ENCODE measurements around the gene MRM2. TPM values are rescaled to one million over a fixed set of nuclear protein-coding genes. Genes with fewer than 3 reads are reported as not detected.

Gene MRM2
- total RNA-seq, 2 experiments from 2014 or later, result 3.6 to 3.7 TPM

DNA sequence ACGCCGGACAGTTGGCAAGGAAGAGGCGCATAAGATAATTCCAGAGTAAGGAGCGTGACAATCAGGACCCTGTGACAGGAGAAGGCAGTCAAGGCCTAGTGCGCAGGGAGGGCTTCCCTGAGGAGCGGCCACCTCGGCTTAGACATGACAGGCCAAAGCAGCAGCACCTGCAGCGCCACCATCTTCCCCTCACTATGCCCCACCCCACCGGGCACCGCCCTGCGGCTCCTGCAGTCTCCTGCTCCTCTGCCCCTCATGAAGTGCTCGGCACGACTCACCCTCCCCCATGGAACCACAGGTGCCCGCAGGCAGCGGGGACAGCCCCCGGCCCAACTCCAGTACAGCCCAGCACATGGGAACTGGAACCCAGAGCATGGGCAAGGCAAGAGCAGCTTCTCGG, 21.1 kb downstream of the MRM2 start:
- H3K36me3 Mint-ChIP-seq (ENCODE audit: low read depth), result peaks cover 57% of the 10 kb centered on the region
- no peaks in the 10 kb centered on the region for H3K27me3 Mint-ChIP-seq
- POLR2A ChIA-PET, result no interaction called here
- no peak overlapping the region for H3K4me3 Mint-ChIP-seq
- DNase-seq (no peak), ATAC-seq (ENCODE audit: poor library complexity) (no peak)
- no peaks in the 10 kb centered on the region for H3K9me3 Mint-ChIP-seq
- CTCF ChIA-PET, result no interaction called here
- H3K9me3 ChIP-seq (ENCODE audit: control insufficient read depth in 1 of 2, insufficient read depth in 1 of 2, low read length in 2 of 2), result no peaks in the 10 kb centered on the region
- no peaks in the 10 kb centered on the region for H3K27me3 ChIP-seq (ENCODE audit: control insufficient read depth in 1 of 2, insufficient read depth in 2 of 2, low read length in 2 of 2)
- intact Hi-C loops (cut with DNase I, micrococcal nuclease), result no loop called here
- H3K4me1 ChIP-seq (ENCODE audit: insufficient read depth, low read length), result no peaks in the 10 kb centered on the region
- H3K36me3 ChIP-seq (ENCODE audit: insufficient read depth, low read length), result peaks cover 73% of the 10 kb centered on the region
- TF ChIP-seq, protein P1, sequence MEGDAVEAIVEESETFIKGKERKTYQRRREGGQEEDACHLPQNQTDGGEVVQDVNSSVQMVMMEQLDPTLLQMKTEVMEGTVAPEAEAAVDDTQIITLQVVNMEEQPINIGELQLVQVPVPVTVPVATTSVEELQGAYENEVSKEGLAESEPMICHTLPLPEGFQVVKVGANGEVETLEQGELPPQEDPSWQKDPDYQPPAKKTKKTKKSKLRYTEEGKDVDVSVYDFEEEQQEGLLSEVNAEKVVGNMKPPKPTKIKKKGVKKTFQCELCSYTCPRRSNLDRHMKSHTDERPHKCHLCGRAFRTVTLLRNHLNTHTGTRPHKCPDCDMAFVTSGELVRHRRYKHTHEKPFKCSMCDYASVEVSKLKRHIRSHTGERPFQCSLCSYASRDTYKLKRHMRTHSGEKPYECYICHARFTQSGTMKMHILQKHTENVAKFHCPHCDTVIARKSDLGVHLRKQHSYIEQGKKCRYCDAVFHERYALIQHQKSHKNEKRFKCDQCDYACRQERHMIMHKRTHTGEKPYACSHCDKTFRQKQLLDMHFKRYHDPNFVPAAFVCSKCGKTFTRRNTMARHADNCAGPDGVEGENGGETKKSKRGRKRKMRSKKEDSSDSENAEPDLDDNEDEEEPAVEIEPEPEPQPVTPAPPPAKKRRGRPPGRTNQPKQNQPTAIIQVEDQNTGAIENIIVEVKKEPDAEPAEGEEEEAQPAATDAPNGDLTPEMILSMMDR (IDR thresholded peaks at IDR 0.05), result no peak
- no peak overlapping the region for H3K4me3 ChIP-seq (ENCODE audit: low read length)
- no peaks in the 10 kb centered on the region for H3K4me1 Mint-ChIP-seq (ENCODE audit: low read depth)
- H3K27ac ChIP-seq (ENCODE audit: low read depth in 1 of 2, low read length in 2 of 2), result no peak overlapping the region
- no peak overlapping the region for H3K27ac Mint-ChIP-seq

DNA sequence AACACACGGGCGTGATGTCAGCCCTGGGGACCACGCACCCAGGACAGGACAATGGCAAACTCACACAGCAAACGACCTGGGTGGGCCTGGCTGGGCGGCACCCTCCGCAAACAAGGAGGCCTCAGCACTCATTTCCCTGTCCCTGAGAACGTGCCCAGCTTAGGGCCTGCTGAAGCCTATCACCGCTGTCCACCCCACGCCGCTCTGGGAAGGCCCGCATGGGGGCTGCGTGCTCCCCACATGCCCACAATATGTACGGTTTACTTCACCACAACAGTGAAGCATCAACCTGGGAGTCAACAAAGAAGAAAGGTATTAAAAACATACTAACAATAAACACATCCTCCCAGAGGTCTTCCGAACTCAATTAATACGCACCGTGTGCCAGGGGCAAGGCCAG, 21.5 kb downstream of the MRM2 start:
- H3K36me3 Mint-ChIP-seq (ENCODE audit: low read depth), result peaks cover 57% of the 10 kb centered on the region
- no peak overlapping the region for H3K4me3 Mint-ChIP-seq
- H3K27ac ChIP-seq (ENCODE audit: low read depth in 1 of 2, low read length in 2 of 2), result no peak overlapping the region
- H3K9me3 Mint-ChIP-seq, result no peaks in the 10 kb centered on the region
- TF ChIP-seq, protein P1 (IDR thresholded peaks at IDR 0.05), result no peak
- peaks cover 73% of the 10 kb centered on the region for H3K36me3 ChIP-seq (ENCODE audit: insufficient read depth, low read length)
- H3K27ac Mint-ChIP-seq, result no peak overlapping the region
- ChIA-PET POLR2A (no interaction called here), CTCF (no interaction called here)
- intact Hi-C loops (cut with DNase I, micrococcal nuclease), result no loop called here
- H3K27me3 Mint-ChIP-seq, result no peaks in the 10 kb centered on the region
- no peak overlapping the region for H3K4me3 ChIP-seq (ENCODE audit: low read length)
- no peaks in the 10 kb centered on the region for H3K4me1 ChIP-seq (ENCODE audit: insufficient read depth, low read length)
- DNase-seq (no peak), ATAC-seq (ENCODE audit: poor library complexity) (no peak)
- no peaks in the 10 kb centered on the region for H3K4me1 Mint-ChIP-seq (ENCODE audit: low read depth)
- no peaks in the 10 kb centered on the region for H3K9me3 ChIP-seq (ENCODE audit: control insufficient read depth in 1 of 2, insufficient read depth in 1 of 2, low read length in 2 of 2)
- no peaks in the 10 kb centered on the region for H3K27me3 ChIP-seq (ENCODE audit: control insufficient read depth in 1 of 2, insufficient read depth in 2 of 2, low read length in 2 of 2)

DNA sequence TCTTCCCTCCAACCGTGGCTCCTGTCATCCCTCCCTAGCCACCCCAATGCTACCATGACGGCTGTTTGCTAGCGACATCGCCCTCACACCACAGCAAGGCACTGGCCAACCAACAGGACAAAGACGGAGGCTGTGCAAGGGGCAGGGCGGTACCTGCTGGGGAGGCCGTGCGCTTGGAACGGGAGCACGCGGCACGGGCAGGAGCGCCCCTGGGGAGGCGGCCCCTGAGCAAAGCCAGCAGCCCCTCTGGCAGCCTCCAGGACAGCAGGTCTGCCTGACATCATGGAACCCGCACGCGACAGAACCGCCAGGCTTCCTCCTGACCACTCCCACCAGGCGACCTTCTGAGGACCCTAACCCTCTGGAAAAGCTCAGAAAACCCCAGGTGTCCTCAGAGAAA, 22.0 kb downstream of the MRM2 start:
- CTCF ChIA-PET, result no interaction called here
- POLR2A ChIA-PET, result no interaction called here
- no peaks in the 10 kb centered on the region for H3K9me3 ChIP-seq (ENCODE audit: control insufficient read depth in 1 of 2, insufficient read depth in 1 of 2, low read length in 2 of 2)
- no peak overlapping the region for H3K4me3 ChIP-seq (ENCODE audit: low read length)
- TF ChIP-seq, protein P1 (IDR thresholded peaks at IDR 0.05), result no peak
- H3K27me3 ChIP-seq (ENCODE audit: control insufficient read depth in 1 of 2, insufficient read depth in 2 of 2, low read length in 2 of 2), result no peaks in the 10 kb centered on the region
- H3K36me3 ChIP-seq (ENCODE audit: insufficient read depth, low read length), result peaks cover 69% of the 10 kb centered on the region
- H3K27ac Mint-ChIP-seq, result no peak overlapping the region
- H3K9me3 Mint-ChIP-seq, result no peaks in the 10 kb centered on the region
- DNase-seq, result no peak
- no peak overlapping the region for H3K27ac ChIP-seq (ENCODE audit: low read depth in 1 of 2, low read length in 2 of 2)
- H3K4me3 Mint-ChIP-seq, result no peak overlapping the region
- H3K27me3 Mint-ChIP-seq, result no peaks in the 10 kb centered on the region
- H3K4me1 ChIP-seq (ENCODE audit: insufficient read depth, low read length), result no peaks in the 10 kb centered on the region
- peaks cover 58% of the 10 kb centered on the region for H3K36me3 Mint-ChIP-seq (ENCODE audit: low read depth)
- no peaks in the 10 kb centered on the region for H3K4me1 Mint-ChIP-seq (ENCODE audit: low read depth)
- intact Hi-C loops (cut with DNase I, micrococcal nuclease), result no loop called here
- no peak for ATAC-seq (ENCODE audit: poor library complexity)

All from CD4-positive, alpha-beta T cell (primary cell).